Neural cell (in vitro differentiated cells): ENCODE results near the gene SFTPD. TPM values are rescaled to one million over a fixed set of nuclear protein-coding genes. Genes with fewer than 3 reads are reported as not detected.

ENCODE experiments used
- H2AFZ ChIP-seq: fragments of 200-600, 300-800 bp; sonication (generic), shearing (Covaris generic); 2 replicates; pipeline ENCODE4 v1.6.0; 2014; ENCODE audit warnings: low read depth, mild to moderate bottlenecking, antibody characterized with exemption, low read length, moderate library complexity
- H3F3A ChIP-seq: fragments of 200-600 bp; shearing (Covaris generic); 2 replicates; pipeline ENCODE4 v1.6.1; 2016; ENCODE audit warnings: mild to moderate bottlenecking, moderate library complexity, mixed read lengths, antibody characterized with exemption, low read length; ENCODE audit not compliant: insufficient read depth, poor library complexity, severe bottlenecking
- H3K27ac ChIP-seq: fragments of 200-600, 300-800 bp; sonication (generic), shearing (Covaris generic); 2 replicates; pipeline ENCODE4 v1.5.1; 2014; ENCODE audit warnings: mild to moderate bottlenecking, low read length, moderate library complexity
- H3K27me3 ChIP-seq: fragments of 300-800, 200-600 bp; sonication (generic), shearing (Covaris generic); 2 replicates; pipeline ENCODE4 v1.6.0; 2014; ENCODE audit warnings: mild to moderate bottlenecking, low read depth, low read length, moderate library complexity; ENCODE audit not compliant: insufficient read depth
- H3K36me3 ChIP-seq: fragments of 300-800, 200-600 bp; sonication (generic), shearing (Covaris generic); 2 replicates; pipeline ENCODE4 v1.5.1; 2014; ENCODE audit warnings: mild to moderate bottlenecking, antibody characterized with exemption, low read length, moderate library complexity; ENCODE audit not compliant: insufficient read depth
- H3K4me2 ChIP-seq: fragments of 300-800, 200-600 bp; sonication (generic), shearing (Covaris generic); 2 replicates; pipeline ENCODE4 v1.6.0; 2014; ENCODE audit warnings: mild to moderate bottlenecking, low read length
- H3K4me3 ChIP-seq: fragments of 300-800, 200-600 bp; sonication (generic), shearing (Covaris generic); 2 replicates; pipeline ENCODE4 v1.5.1; 2014; ENCODE audit warnings: mild to moderate bottlenecking, low read length, moderate library complexity
- H3K79me2 ChIP-seq: fragments of 200-600 bp; shearing (Covaris generic); replicated peaks from 2 replicates; pipeline ENCODE4 v1.6.0; 2014; ENCODE audit warnings: mild to moderate bottlenecking, low read length, moderate library complexity; ENCODE audit not compliant: insufficient read depth
- H3K9ac ChIP-seq: fragments of 300-800, 200-600 bp; sonication (generic), shearing (Covaris generic); 2 replicates; pipeline ENCODE4 v1.6.1; 2016; ENCODE audit warnings: mild to moderate bottlenecking, low read length, mixed read lengths
- H3K9me2 ChIP-seq: fragments of 200-600 bp; shearing (Covaris generic); 2 replicates; pipeline ENCODE4 v1.6.1; 2016; ENCODE audit warnings: mild to moderate bottlenecking, low read length, mixed read lengths; ENCODE audit not compliant: insufficient read depth
- H3K9me3 ChIP-seq: fragments of 200-600, 300-800 bp; sonication (generic), shearing (Covaris generic); 2 replicates; pipeline ENCODE4 v1.6.1; 2016; ENCODE audit warnings: mild to moderate bottlenecking, mixed run types, low read length, moderate library complexity, mixed read lengths
- H4K20me1 ChIP-seq: fragments of 200-600 bp; shearing (Covaris generic); 2 replicates; pipeline ENCODE4 v1.6.1; 2016; ENCODE audit warnings: mild to moderate bottlenecking, mixed run types; ENCODE audit not compliant: insufficient read depth
- CTCF ChIP-seq: fragments of 450-650 bp; IDR thresholded peaks from 2 replicates; pipeline ENCODE4 v1.5.1; 2014; ENCODE audit warnings: antibody characterized with exemption, mild to moderate bottlenecking, moderate library complexity; ENCODE audit not compliant: poor library complexity, severe bottlenecking
- EP300 ChIP-seq: fragments of 450-650 bp; conservative IDR thresholded peaks from 2 replicates; pipeline ENCODE4 v1.6.1; 2014; ENCODE audit warnings: antibody characterized with exemption, mild to moderate bottlenecking, moderate library complexity; ENCODE audit not compliant: poor library complexity, severe bottlenecking
- EZH2 ChIP-seq: fragments of 200-600, 300-800 bp; shearing (Covaris generic), sonication (generic); IDR thresholded peaks from 2 replicates; pipeline ENCODE4 v1.6.1; 2014; ENCODE audit warnings: antibody characterized with exemption, low read length, borderline replicate concordance, mild to moderate bottlenecking; ENCODE audit not compliant: insufficient read depth, poor library complexity, severe bottlenecking
- MXI1 ChIP-seq: fragments of 450-650 bp; conservative IDR thresholded peaks from 2 replicates; pipeline ENCODE4 v1.6.1; 2014; ENCODE audit warnings: antibody characterized with exemption, mild to moderate bottlenecking; ENCODE audit not compliant: poor library complexity, severe bottlenecking
- POLR2AphosphoS5 ChIP-seq: IDR thresholded peaks from 2 replicates; pipeline ENCODE4 v1.6.1; 2012
- RAD21 ChIP-seq: fragments of 450-650 bp; conservative IDR thresholded peaks from 2 replicates; pipeline ENCODE4 v1.6.1; 2014; ENCODE audit warnings: antibody characterized with exemption, mild to moderate bottlenecking, moderate library complexity
- REST ChIP-seq: IDR thresholded peaks from 2 replicates; pipeline ENCODE4 v1.6.1; 2012; ENCODE audit warnings: borderline replicate concordance
- SMC3 ChIP-seq: fragments of 450-650 bp; conservative IDR thresholded peaks from 2 replicates; pipeline ENCODE4 v1.6.1; 2014; ENCODE audit warnings: antibody characterized with exemption, mild to moderate bottlenecking, moderate library complexity; ENCODE audit not compliant: poor library complexity
- TAF1 ChIP-seq: IDR thresholded peaks from 2 replicates; pipeline ENCODE4 v1.6.1; 2012; ENCODE audit warnings: low read depth
- polyA plus RNA-seq: library from polyadenylated mRNA; depleted of rRNA; stranded (reverse); fragments of >200 nt; gene quantifications from 2 replicates; pipeline ENCODE4 v1.2.3, GENCODE V29; 2014

Gene SFTPD
- polyA plus RNA-seq, 1 donor from 2014 or later = 0.51 TPM

GRCh38 chr10:79979310-79979975 is 30.5 kb upstream of the SFTPD start:
- H3K9me2 ChIP-seq = no peaks in the 10 kb centered on the region
- no peak overlapping the region for H3K4me3 ChIP-seq
- H3K27ac ChIP-seq = no peak overlapping the region
- H3K36me3 ChIP-seq = no peaks in the 10 kb centered on the region
- no peaks in the 10 kb centered on the region for H3K9me3 ChIP-seq
- H3F3A ChIP-seq = no peaks in the 10 kb centered on the region
- no peaks in the 10 kb centered on the region for H4K20me1 ChIP-seq
- no peak overlapping the region for H3K4me2 ChIP-seq
- H3K9ac ChIP-seq = no peak overlapping the region
- no peaks in the 10 kb centered on the region for H3K79me2 ChIP-seq
- no peak overlapping the region for H2AFZ ChIP-seq
- TF ChIP-seq TAF1 = no peak
- TF ChIP-seq REST = no peak
- TF ChIP-seq EZH2 = no peak
- no peak for TF ChIP-seq EP300
- TF ChIP-seq RAD21 = no peak
- peaks cover 29% of the 10 kb centered on the region for H3K27me3 ChIP-seq

- H3K27ac ChIP-seq = no peak overlapping the region
- H3K27me3 ChIP-seq = peaks cover 19% of the 10 kb centered on the region
- no peaks in the 10 kb centered on the region for H3K9me2 ChIP-seq
- H4K20me1 ChIP-seq = no peaks in the 10 kb centered on the region
- no peaks in the 10 kb centered on the region for H3K36me3 ChIP-seq
- no peak overlapping the region for H3K4me2 ChIP-seq
- no peak overlapping the region for H2AFZ ChIP-seq
- no peak overlapping the region for H3K4me3 ChIP-seq
- no peaks in the 10 kb centered on the region for H3K79me2 ChIP-seq
- H3F3A ChIP-seq = no peaks in the 10 kb centered on the region
- no peak overlapping the region for H3K9ac ChIP-seq
- TF ChIP-seq TAF1 = no peak
- no peak for TF ChIP-seq RAD21
- TF ChIP-seq POLR2AphosphoS5 = no peak
- no peak for TF ChIP-seq MXI1
- no peak for TF ChIP-seq REST
- TF ChIP-seq EP300 = no peak
- no peak for TF ChIP-seq SMC3
- TF ChIP-seq EZH2 = no peak
- no peak for TF ChIP-seq CTCF
- no peaks in the 10 kb centered on the region for H3K9me3 ChIP-seq
Measured at GRCh38 chr10:79976999-79977398, 28.1 kb upstream of the SFTPD start.
